Measurements from ENCODE around the gene ELAVL1.

ELAVL1 gene

GRCh38 chr19:7983286-7983950 lies 22.0 kb downstream of the ELAVL1 start:
- Histone ChIP-seq H3K36me3 (ENCODE audit: control insufficient read depth, low read depth, low read length) (peaks cover 89% of the 10 kb centered on the region), H3K27ac (ENCODE audit: low read length) (no peak overlapping the region), H3K27me3 (ENCODE audit: control insufficient read depth, insufficient read depth, low read length) (no peaks in the 10 kb centered on the region), H3K4me3 (ENCODE audit: low read length) (no peak overlapping the region), H3K4me1 (ENCODE audit: control insufficient read depth, low read depth, low read length) (no peaks in the 10 kb centered on the region), H3K9ac (ENCODE audit: low read length) (no peak overlapping the region), H3K9me3 (ENCODE audit: control insufficient read depth, low read depth, low read length) (no peaks in the 10 kb centered on the region)

GRCh38 chr19:7982651-7983099 lies 22.8 kb downstream of the ELAVL1 start:
- Histone ChIP-seq H3K27ac (ENCODE audit: low read length) (no peak overlapping the region), H3K27me3 (ENCODE audit: control insufficient read depth, insufficient read depth, low read length) (no peaks in the 10 kb centered on the region), H3K4me1 (ENCODE audit: control insufficient read depth, low read depth, low read length) (no peaks in the 10 kb centered on the region), H3K4me3 (ENCODE audit: low read length) (no peak overlapping the region), H3K9ac (ENCODE audit: low read length) (no peak overlapping the region), H3K36me3 (ENCODE audit: control insufficient read depth, low read depth, low read length) (peaks cover 85% of the 10 kb centered on the region), H3K9me3 (ENCODE audit: control insufficient read depth, low read depth, low read length) (no peaks in the 10 kb centered on the region)

GRCh38 chr19:7982103-7982502 lies 23.3 kb downstream of the ELAVL1 start:
- no peak overlapping the region for H3K4me3 ChIP-seq (ENCODE audit: low read length)
- no peaks in the 10 kb centered on the region for H3K27me3 ChIP-seq (ENCODE audit: control insufficient read depth, insufficient read depth, low read length)
- no peaks in the 10 kb centered on the region for H3K9me3 ChIP-seq (ENCODE audit: control insufficient read depth, low read depth, low read length)
- H3K36me3 ChIP-seq (ENCODE audit: control insufficient read depth, low read depth, low read length): peaks cover 84% of the 10 kb centered on the region
- H3K27ac ChIP-seq (ENCODE audit: low read length): no peak overlapping the region
- H3K4me1 ChIP-seq (ENCODE audit: control insufficient read depth, low read depth, low read length): no peaks in the 10 kb centered on the region
- no peak overlapping the region for H3K9ac ChIP-seq (ENCODE audit: low read length)

GRCh38 chr19:7981661-7982060 lies 23.8 kb downstream of the ELAVL1 start:
- H3K9ac ChIP-seq (ENCODE audit: low read length): no peak overlapping the region
- H3K4me1 ChIP-seq (ENCODE audit: control insufficient read depth, low read depth, low read length): no peaks in the 10 kb centered on the region
- no peaks in the 10 kb centered on the region for H3K9me3 ChIP-seq (ENCODE audit: control insufficient read depth, low read depth, low read length)
- H3K36me3 ChIP-seq (ENCODE audit: control insufficient read depth, low read depth, low read length): peaks cover 85% of the 10 kb centered on the region
- H3K27me3 ChIP-seq (ENCODE audit: control insufficient read depth, insufficient read depth, low read length): no peaks in the 10 kb centered on the region
- H3K4me3 ChIP-seq (ENCODE audit: low read length): no peak overlapping the region
- H3K27ac ChIP-seq (ENCODE audit: low read length): no peak overlapping the region

- peaks cover 80% of the 10 kb centered on the region for H3K36me3 ChIP-seq (ENCODE audit: control insufficient read depth, low read depth, low read length)
- H3K9ac ChIP-seq (ENCODE audit: low read length): no peak overlapping the region
- H3K4me3 ChIP-seq (ENCODE audit: low read length): no peak overlapping the region
- no peaks in the 10 kb centered on the region for H3K27me3 ChIP-seq (ENCODE audit: control insufficient read depth, insufficient read depth, low read length)
- H3K27ac ChIP-seq (ENCODE audit: low read length): no peak overlapping the region
- no peaks in the 10 kb centered on the region for H3K4me1 ChIP-seq (ENCODE audit: control insufficient read depth, low read depth, low read length)
- H3K9me3 ChIP-seq (ENCODE audit: control insufficient read depth, low read depth, low read length): no peaks in the 10 kb centered on the region
Measured at GRCh38 chr19:7981199-7981598, 24.2 kb downstream of the ELAVL1 start.

GRCh38 chr19:7980635-7981121 lies 24.8 kb downstream of the ELAVL1 start:
- Histone ChIP-seq H3K4me3 (ENCODE audit: low read length) (no peak overlapping the region), H3K9ac (ENCODE audit: low read length) (no peak overlapping the region), H3K9me3 (ENCODE audit: control insufficient read depth, low read depth, low read length) (no peaks in the 10 kb centered on the region), H3K4me1 (ENCODE audit: control insufficient read depth, low read depth, low read length) (no peaks in the 10 kb centered on the region), H3K27me3 (ENCODE audit: control insufficient read depth, insufficient read depth, low read length) (no peaks in the 10 kb centered on the region), H3K36me3 (ENCODE audit: control insufficient read depth, low read depth, low read length) (peaks cover 75% of the 10 kb centered on the region), H3K27ac (ENCODE audit: low read length) (no peak overlapping the region)

DNA sequence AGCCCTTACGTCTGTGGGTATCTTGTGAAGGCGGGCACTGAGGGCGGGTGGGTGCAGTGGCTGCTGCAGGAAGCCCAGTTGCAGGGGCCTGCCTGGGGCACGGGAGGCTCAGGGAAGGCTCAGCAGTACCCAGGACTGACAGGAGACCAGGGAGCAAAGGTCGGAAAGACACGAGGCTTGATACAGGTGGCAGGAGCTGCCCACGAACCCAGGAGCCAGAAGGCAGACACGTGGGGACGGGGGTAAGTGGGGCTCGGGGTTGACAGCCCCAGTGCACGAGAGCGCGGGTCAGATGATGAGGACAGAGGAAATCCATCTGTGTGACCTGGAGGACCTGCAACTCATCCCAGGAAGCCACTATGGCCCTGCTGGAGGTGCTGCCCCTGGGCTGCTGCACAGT lies 25.3 kb downstream of the ELAVL1 start:
- no peaks in the 10 kb centered on the region for H3K9me3 ChIP-seq (ENCODE audit: control insufficient read depth, low read depth, low read length)
- H3K27me3 ChIP-seq (ENCODE audit: control insufficient read depth, insufficient read depth, low read length): no peaks in the 10 kb centered on the region
- peaks cover 71% of the 10 kb centered on the region for H3K36me3 ChIP-seq (ENCODE audit: control insufficient read depth, low read depth, low read length)
- no peaks in the 10 kb centered on the region for H3K4me1 ChIP-seq (ENCODE audit: control insufficient read depth, low read depth, low read length)
- H3K4me3 ChIP-seq (ENCODE audit: low read length): no peak overlapping the region
- no peak overlapping the region for H3K9ac ChIP-seq (ENCODE audit: low read length)
- H3K27ac ChIP-seq (ENCODE audit: low read length): no peak overlapping the region

GRCh38 chr19:7979559-7979958 lies 25.9 kb downstream of the ELAVL1 start:
- Histone ChIP-seq H3K9ac (ENCODE audit: low read length) (no peak overlapping the region), H3K4me1 (ENCODE audit: control insufficient read depth, low read depth, low read length) (no peaks in the 10 kb centered on the region), H3K4me3 (ENCODE audit: low read length) (no peak overlapping the region), H3K27ac (ENCODE audit: low read length) (no peak overlapping the region), H3K27me3 (ENCODE audit: control insufficient read depth, insufficient read depth, low read length) (no peaks in the 10 kb centered on the region), H3K9me3 (ENCODE audit: control insufficient read depth, low read depth, low read length) (no peaks in the 10 kb centered on the region), H3K36me3 (ENCODE audit: control insufficient read depth, low read depth, low read length) (peaks cover 71% of the 10 kb centered on the region)

GRCh38 chr19:7979011-7979410 lies 26.4 kb downstream of the ELAVL1 start:
- Histone ChIP-seq H3K27me3 (ENCODE audit: control insufficient read depth, insufficient read depth, low read length) (no peaks in the 10 kb centered on the region), H3K9ac (ENCODE audit: low read length) (no peak overlapping the region), H3K4me1 (ENCODE audit: control insufficient read depth, low read depth, low read length) (no peaks in the 10 kb centered on the region), H3K27ac (ENCODE audit: low read length) (no peak overlapping the region), H3K4me3 (ENCODE audit: low read length) (no peak overlapping the region), H3K36me3 (ENCODE audit: control insufficient read depth, low read depth, low read length) (peaks cover 71% of the 10 kb centered on the region), H3K9me3 (ENCODE audit: control insufficient read depth, low read depth, low read length) (no peaks in the 10 kb centered on the region)

GRCh38 chr19:7978179-7978825 lies 27.1 kb downstream of the ELAVL1 start:
- H3K4me3 ChIP-seq (ENCODE audit: low read length): no peak overlapping the region
- no peaks in the 10 kb centered on the region for H3K27me3 ChIP-seq (ENCODE audit: control insufficient read depth, insufficient read depth, low read length)
- no peaks in the 10 kb centered on the region for H3K9me3 ChIP-seq (ENCODE audit: control insufficient read depth, low read depth, low read length)
- no peak overlapping the region for H3K27ac ChIP-seq (ENCODE audit: low read length)
- no peaks in the 10 kb centered on the region for H3K4me1 ChIP-seq (ENCODE audit: control insufficient read depth, low read depth, low read length)
- H3K9ac ChIP-seq (ENCODE audit: low read length): no peak overlapping the region
- peaks cover 71% of the 10 kb centered on the region for H3K36me3 ChIP-seq (ENCODE audit: control insufficient read depth, low read depth, low read length)

- Histone ChIP-seq H3K9ac (ENCODE audit: low read length) (no peak overlapping the region), H3K27ac (ENCODE audit: low read length) (no peak overlapping the region), H3K4me1 (ENCODE audit: control insufficient read depth, low read depth, low read length) (no peaks in the 10 kb centered on the region), H3K9me3 (ENCODE audit: control insufficient read depth, low read depth, low read length) (no peaks in the 10 kb centered on the region), H3K36me3 (ENCODE audit: control insufficient read depth, low read depth, low read length) (peaks cover 70% of the 10 kb centered on the region), H3K4me3 (ENCODE audit: low read length) (no peak overlapping the region), H3K27me3 (ENCODE audit: control insufficient read depth, insufficient read depth, low read length) (no peaks in the 10 kb centered on the region)
Measured at GRCh38 chr19:7977723-7978040, 27.8 kb downstream of the ELAVL1 start.
